ENCODE results near the gene NBPF11. TPM values are rescaled to one million over a fixed set of nuclear protein-coding genes. Genes with fewer than 3 reads are reported as not detected.
A peak's percentile ranks its signal among the peaks of the same experiment; 100 is the strongest.
"Not testable (repeated sequence)": the region's sequence is repeated elsewhere in the genome, so short reads cannot be mapped to it uniquely, and the experiment has no call there.

NBPF11 gene
- 10 to 100 TPM in 1 of 6 donors, 1 to 10 TPM in 5; 1.3 to 10.1 (median 3.9) TPM for polyA plus RNA-seq (ENCODE audit: low read depth in 6 of 6)

GRCh38 chr1:148151911-148152656 is at the start of gene NBPF11:
NBPF11 (minus strand) TSS chr1:148152281; CDS start chr1:148127003, 25,278 bp downstream.
- not testable (repeated sequence) for H3K9me3 Mint-ChIP-seq, H3K36me3 Mint-ChIP-seq, H3K27me3 Mint-ChIP-seq
- DNase-seq (peak; percentile 85), ATAC-seq (ENCODE audit: low read depth in 2 of 2) (peak; percentile 77 to 79)
- Mint-ChIP-seq H3K27ac (peak within 1 kb of the TSS; percentile 64 to 99 (median 98)), H3K4me3 (peak within 1 kb of the TSS; percentile 93 to 100 (median 98)), H3K4me1 (peaks cover 6 to 27% (median 21%) of the 10 kb centered on the region in 3 donors)

GRCh38 chr1:148197396-148197795 is 45.3 kb upstream of the NBPF11 start:
- not testable (repeated sequence) for H3K4me3 Mint-ChIP-seq, H3K4me1 Mint-ChIP-seq, DNase-seq

DNA sequence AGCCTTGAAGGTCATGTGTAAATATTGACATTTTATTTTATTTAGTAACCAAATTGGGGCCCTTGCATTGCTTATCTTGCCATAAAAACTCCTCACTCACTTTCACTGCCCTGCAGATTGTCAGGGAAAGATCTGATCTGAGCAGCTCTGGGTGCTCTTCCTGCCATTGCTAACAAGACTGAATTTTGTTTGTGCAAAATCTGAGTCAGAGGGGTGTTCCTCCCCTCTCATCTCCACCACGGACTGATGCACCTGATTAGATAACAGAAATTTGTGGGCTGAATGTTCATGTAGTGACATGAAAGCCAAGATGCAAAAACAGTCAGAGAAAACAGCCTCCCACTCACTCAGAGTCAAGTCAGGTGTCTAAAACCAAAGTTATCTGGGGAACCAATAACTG is 44.9 kb upstream of the NBPF11 start:
- H3K9me3 Mint-ChIP-seq; DNase-seq; H3K4me3 Mint-ChIP-seq; H3K27ac Mint-ChIP-seq; ATAC-seq (ENCODE audit: low read depth in 2 of 2); H3K27me3 Mint-ChIP-seq; H3K4me1 Mint-ChIP-seq; H3K36me3 Mint-ChIP-seq: not testable (repeated sequence)

More at GRCh38 chr1:148197396-148197795, 45.3 kb upstream of the NBPF11 start:
- H3K27me3 Mint-ChIP-seq; H3K27ac Mint-ChIP-seq; H3K36me3 Mint-ChIP-seq; H3K9me3 Mint-ChIP-seq; ATAC-seq (ENCODE audit: low read depth in 2 of 2): not testable (repeated sequence)

DNA sequence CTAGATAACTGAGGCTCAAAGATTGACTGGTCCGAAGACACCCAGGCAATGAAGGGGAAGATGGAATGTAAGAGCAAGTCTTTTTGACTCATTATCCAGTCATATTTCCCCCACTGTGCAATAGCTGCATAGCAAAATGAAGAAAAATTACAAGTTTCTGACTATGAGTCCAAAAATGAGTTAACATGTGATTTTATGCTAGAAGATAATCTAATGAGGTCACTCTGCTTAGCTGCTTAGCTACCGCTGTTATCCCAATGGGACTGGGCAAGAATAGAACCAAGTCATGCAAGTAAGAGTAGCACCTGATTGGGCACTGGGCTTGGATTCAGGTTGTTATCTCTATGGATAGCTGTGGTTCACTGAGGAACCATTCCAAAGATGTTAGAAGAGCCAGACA is 43.0 kb upstream of the NBPF11 start:
- DNase-seq; H3K27me3 Mint-ChIP-seq; H3K27ac Mint-ChIP-seq; H3K4me1 Mint-ChIP-seq; ATAC-seq (ENCODE audit: low read depth in 2 of 2); H3K36me3 Mint-ChIP-seq; H3K9me3 Mint-ChIP-seq; H3K4me3 Mint-ChIP-seq: not testable (repeated sequence)

GRCh38 chr1:148188768-148189167 is 36.7 kb upstream of the NBPF11 start:
- not testable (repeated sequence) for H3K36me3 Mint-ChIP-seq; DNase-seq; H3K9me3 Mint-ChIP-seq; H3K4me3 Mint-ChIP-seq; H3K4me1 Mint-ChIP-seq; ATAC-seq (ENCODE audit: low read depth in 2 of 2); H3K27ac Mint-ChIP-seq; H3K27me3 Mint-ChIP-seq

DNA sequence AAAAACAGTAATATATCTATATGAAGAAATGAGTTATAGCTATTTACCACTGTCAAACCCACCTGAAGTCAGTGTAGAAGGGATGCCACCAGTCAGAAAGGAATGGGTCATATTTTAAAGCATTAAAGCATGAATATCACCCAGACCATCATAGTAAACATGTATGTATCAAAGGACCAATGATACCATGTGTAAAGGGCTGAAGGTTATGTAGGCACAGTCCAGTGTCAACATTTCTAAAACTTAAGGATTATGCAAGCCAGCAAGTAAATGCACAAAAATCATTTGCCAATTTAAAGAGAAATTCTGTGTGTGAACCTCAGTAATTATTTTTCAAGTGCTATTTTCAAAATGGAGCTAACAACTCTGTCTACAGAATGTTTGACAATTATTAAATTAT is 26.6 kb upstream of the NBPF11 start:
- H3K4me1 Mint-ChIP-seq; DNase-seq; H3K36me3 Mint-ChIP-seq; H3K9me3 Mint-ChIP-seq; H3K27me3 Mint-ChIP-seq; H3K4me3 Mint-ChIP-seq; H3K27ac Mint-ChIP-seq; ATAC-seq (ENCODE audit: low read depth in 2 of 2): not testable (repeated sequence)

GRCh38 chr1:148175414-148175813 is 23.3 kb upstream of the NBPF11 start:
- not testable (repeated sequence) for ATAC-seq (ENCODE audit: low read depth in 2 of 2); H3K27me3 Mint-ChIP-seq; H3K4me3 Mint-ChIP-seq; H3K36me3 Mint-ChIP-seq; H3K27ac Mint-ChIP-seq; H3K9me3 Mint-ChIP-seq; DNase-seq; H3K4me1 Mint-ChIP-seq

- not testable (repeated sequence) for H3K9me3 Mint-ChIP-seq; H3K27ac Mint-ChIP-seq; H3K36me3 Mint-ChIP-seq; H3K27me3 Mint-ChIP-seq; H3K4me3 Mint-ChIP-seq; DNase-seq; H3K4me1 Mint-ChIP-seq; ATAC-seq (ENCODE audit: low read depth in 2 of 2)
Measured at GRCh38 chr1:148171995-148172394, 19.9 kb upstream of the NBPF11 start.

DNA sequence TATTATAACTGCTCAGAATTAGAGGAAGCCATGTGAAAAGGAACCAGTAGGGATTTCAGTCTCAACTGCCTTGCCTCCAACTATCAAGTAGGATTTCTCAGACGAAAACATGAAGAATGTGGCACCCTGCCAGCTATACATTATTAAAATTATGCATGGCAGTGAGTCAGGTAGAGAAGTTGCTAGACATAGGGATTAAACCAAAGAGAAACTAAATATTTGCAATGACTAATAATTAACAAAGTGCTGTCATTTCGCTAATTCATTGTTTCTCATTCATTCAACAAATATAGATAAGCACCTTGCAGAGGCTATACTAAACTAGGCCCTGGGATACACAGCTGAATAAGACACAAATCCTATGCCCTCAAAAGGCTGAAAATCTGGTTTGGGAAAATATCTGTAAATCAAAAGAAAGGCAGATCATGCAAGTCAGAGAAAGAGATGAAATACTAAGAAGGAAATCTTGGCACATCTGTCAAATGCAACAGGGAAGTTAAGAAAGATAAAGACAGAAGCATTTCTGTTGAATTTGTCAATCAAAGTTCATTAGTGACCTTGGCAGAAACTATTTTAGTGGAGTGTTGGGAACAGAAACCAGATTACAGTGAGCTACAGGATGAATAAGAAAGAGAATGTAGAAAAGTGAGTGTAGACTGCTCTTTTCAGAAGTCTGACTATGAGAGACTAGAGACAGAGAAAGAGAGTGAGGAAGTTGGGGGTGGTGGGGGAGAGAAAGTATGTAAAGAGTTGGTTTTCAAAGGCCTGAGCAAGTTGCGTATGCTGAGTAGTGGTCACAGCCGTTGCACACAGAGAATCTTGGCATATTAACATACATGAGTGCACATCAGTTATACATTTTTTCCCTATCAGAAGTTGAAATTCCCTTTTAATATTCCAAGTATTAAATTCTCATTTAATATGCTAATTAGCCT is 14.7 kb upstream of the NBPF11 start:
- H3K27ac Mint-ChIP-seq, result no peak overlapping the region
- ATAC-seq (ENCODE audit: low read depth in 2 of 2) (no peak), DNase-seq (no peak)
- no peaks in the 10 kb centered on the region for H3K36me3 Mint-ChIP-seq
- H3K9me3 Mint-ChIP-seq, result no peaks in the 10 kb centered on the region
- H3K4me1 Mint-ChIP-seq, result peaks cover 5 to 7% (median 6%) of the 10 kb centered on the region in 3 donors
- H3K4me3 Mint-ChIP-seq, result no peak overlapping the region
- peaks cover 2 to 10% (median 3%) of the 10 kb centered on the region in 3 donors for H3K27me3 Mint-ChIP-seq

DNA sequence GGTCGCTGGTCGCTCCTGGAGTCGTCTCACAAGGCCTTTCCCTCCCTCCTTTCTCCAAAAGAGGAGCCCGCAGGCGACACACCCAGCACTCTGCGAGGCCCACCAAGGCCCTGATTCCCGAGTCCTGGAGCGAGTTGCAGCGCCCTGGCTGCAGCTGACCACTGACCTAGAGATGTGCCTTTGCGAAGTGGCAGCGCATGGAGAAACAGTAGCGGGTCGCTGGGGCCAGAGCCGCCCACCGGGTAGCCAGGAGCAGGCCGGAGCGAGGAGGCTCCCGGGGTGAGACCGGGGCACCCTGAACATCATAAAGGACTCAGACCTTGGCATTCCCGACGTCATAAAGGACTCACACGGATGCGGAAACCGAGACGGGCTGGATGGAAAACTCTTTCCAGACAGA is 10.3 kb upstream of the NBPF11 start:
- Mint-ChIP-seq H3K36me3 (peaks cover 0 to 7% of the 10 kb centered on the region in 2 donors), H3K9me3 (no peaks in the 10 kb centered on the region), H3K27me3 (peaks cover 10 to 35% (median 21%) of the 10 kb centered on the region in 3 donors), H3K4me3 (no peak overlapping the region), H3K4me1 (peaks cover 12 to 24% (median 16%) of the 10 kb centered on the region in 3 donors), H3K27ac (no peak overlapping the region)
- ATAC-seq (ENCODE audit: low read depth in 2 of 2) (no peak), DNase-seq (no peak)

GRCh38 chr1:148161053-148161901 is 9.2 kb upstream of the NBPF11 start:
- no peak for ATAC-seq (ENCODE audit: low read depth in 2 of 2)
- Mint-ChIP-seq H3K27ac (no peak overlapping the region), H3K36me3 (peaks cover 0 to 7% of the 10 kb centered on the region in 2 donors), H3K9me3 (no peaks in the 10 kb centered on the region), H3K27me3 (peaks cover 10 to 35% (median 21%) of the 10 kb centered on the region in 3 donors), H3K4me1 (peaks cover 7 to 18% (median 12%) of the 10 kb centered on the region in 3 donors), H3K4me3 (peak overlapping the region in 1 of 8 donors; percentile 33)
- DNase-seq, result no peak

GRCh38 chr1:148160343-148161052 is 8.4 kb upstream of the NBPF11 start:
- Mint-ChIP-seq H3K9me3 (no peaks in the 10 kb centered on the region), H3K4me1 (peaks cover 9 to 26% (median 19%) of the 10 kb centered on the region in 3 donors), H3K4me3 (no peak overlapping the region), H3K27ac (no peak overlapping the region), H3K27me3 (peaks cover 10 to 35% (median 21%) of the 10 kb centered on the region in 3 donors), H3K36me3 (peaks cover 0 to 7% of the 10 kb centered on the region in 2 donors)
- ATAC-seq (ENCODE audit: low read depth in 2 of 2), result no peak
- no peak for DNase-seq

DNA sequence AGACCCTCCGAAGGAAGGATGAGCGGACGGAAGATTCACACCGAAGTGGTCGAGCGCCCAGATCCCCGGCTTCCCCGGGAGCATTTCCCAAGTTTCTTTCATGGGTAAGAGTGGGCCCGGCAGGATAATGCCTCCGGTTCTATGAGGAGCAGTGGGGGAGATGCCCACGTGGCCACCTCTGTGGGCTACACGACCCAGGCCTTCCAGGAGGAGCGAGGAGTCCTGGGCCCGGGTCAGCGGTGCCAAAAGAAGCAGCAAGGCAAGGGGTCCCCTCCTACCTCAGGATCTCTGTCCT is 7.9 kb upstream of the NBPF11 start:
- Mint-ChIP-seq H3K4me3 (no peak overlapping the region), H3K27ac (no peak overlapping the region), H3K27me3 (peaks cover 10 to 35% (median 21%) of the 10 kb centered on the region in 3 donors)

More for the DNA sequence above, 7.9 kb upstream of the NBPF11 start:
- no peak for DNase-seq
- peaks cover 0 to 7% of the 10 kb centered on the region in 2 donors for H3K36me3 Mint-ChIP-seq
- ATAC-seq (ENCODE audit: low read depth in 2 of 2), result no peak
- H3K4me1 Mint-ChIP-seq, result peaks cover 9 to 29% (median 21%) of the 10 kb centered on the region in 3 donors
- no peaks in the 10 kb centered on the region for H3K9me3 Mint-ChIP-seq
